Caki2 (cell line): ENCODE data around the gene FGGY. TPM values are rescaled to one million over a fixed set of nuclear protein-coding genes. Genes with fewer than 3 reads are reported as not detected.
"Not testable (repeated sequence)": the region's sequence is repeated elsewhere in the genome, so short reads cannot be mapped to it uniquely, and the experiment has no call there.

ENCODE experiments used
- DNase-seq: peaks from one replicate; pipeline ENCODE4 v3.0.0-alpha.2; 2015; ENCODE audit warnings: low read depth
- in situ Hi-C: cut with HindIII; loops from 2 replicates; pipeline ENCODE4 v1.10.0; 2016; ENCODE audit warnings: low sequenced_read_pairs, low pct_unique_long_range_greater_than_20kb, mixed read lengths
- total RNA-seq: library from RNA; depleted of rRNA; stranded (reverse); fragments of >200 nt; shearing (Covaris generic); gene quantifications from 2 replicates; pipeline ENCODE4 v1.2.3, GENCODE V29; 2014; ENCODE audit warnings: low replicate concordance

Gene FGGY
- total RNA-seq, 1 experiment from 2014 or later, result 26.2 TPM

- DNase-seq, result peak; percentile 73
- in situ Hi-C loops, result no loop called here
Measured at GRCh38 chr1:59730759-59731478, 434.0 kb downstream of the FGGY start.

- no peak for DNase-seq
- in situ Hi-C loops, result no loop called here
Measured at GRCh38 chr1:59731591-59731990, 434.7 kb downstream of the FGGY start.

GRCh38 chr1:59732214-59732955 lies 435.5 kb downstream of the FGGY start:
- in situ Hi-C loops, result no loop called here
- DNase-seq, result no peak

GRCh38 chr1:59733443-59734141 lies 436.7 kb downstream of the FGGY start:
- in situ Hi-C loops, result no loop called here
- DNase-seq, result no peak

DNA sequence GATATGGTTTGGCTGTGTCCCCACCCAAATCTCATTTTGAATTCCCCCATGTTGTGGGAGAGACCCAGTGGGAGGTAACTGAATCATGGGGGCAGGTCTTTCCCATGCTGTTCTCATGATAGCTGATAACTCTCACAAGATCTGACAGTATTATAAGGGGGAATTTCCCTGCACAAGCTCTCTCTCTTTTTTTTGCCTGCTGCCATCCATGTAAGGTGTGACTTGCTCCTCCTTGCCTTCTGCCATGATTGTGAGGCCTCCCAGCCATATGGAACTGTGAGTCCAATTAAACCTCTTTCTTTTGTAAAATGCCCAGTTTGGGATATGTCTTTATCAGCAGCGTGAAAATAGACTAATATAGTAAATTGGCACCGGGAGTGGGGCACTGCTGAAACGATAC lies 439.0 kb downstream of the FGGY start:
- in situ Hi-C loops, DNase-seq: not testable (repeated sequence)

GRCh38 chr1:59736744-59737143 lies 439.9 kb downstream of the FGGY start:
- DNase-seq, result no peak
- in situ Hi-C loops, result no loop called here

DNA sequence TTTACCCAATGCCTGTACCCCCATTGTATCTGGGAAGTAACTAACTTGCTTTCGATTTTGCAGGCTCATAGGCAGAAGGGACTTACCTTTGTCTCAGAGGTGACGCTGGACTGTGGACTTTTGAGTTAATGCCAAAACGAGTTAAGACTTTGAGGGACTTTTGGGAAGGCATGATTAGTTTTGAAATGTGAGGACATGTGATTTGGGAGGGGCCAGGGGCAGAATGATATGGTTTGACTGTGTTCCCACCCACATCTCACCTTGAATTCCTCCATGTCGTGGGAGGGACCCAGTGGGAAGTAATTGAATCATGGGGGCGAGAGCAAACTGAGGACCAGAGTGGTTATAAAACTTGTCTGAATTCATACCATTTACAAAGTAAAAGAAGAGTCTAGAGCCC lies 440.7 kb downstream of the FGGY start:
- DNase-seq, result no peak

GRCh38 chr1:59738152-59738551 lies 441.3 kb downstream of the FGGY start:
- in situ Hi-C loops, result no loop called here
- no peak for DNase-seq

More for the DNA sequence above, 440.7 kb downstream of the FGGY start:
- in situ Hi-C loops, result no loop called here

DNA sequence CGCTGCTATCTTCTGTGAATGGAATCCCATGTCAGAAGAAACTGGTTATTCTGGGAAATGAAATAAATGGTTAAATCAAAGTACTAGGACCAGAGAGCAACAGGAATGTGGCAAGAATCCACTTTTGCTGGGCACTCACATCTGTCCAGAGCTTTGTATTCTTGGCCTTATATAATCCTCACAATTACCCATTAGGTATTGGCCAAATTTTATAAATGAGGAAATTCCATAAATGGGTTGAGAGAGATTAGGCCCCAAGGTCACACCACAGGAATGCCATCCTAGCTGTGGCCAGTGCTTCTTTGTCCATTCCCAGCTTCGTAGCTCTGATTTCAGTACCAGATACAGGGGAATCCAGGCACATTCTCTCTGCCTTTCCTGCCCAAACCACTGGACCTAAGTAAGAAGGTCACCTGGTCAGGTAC lies 441.7 kb downstream of the FGGY start:
- in situ Hi-C loops, result no loop called here
- peak; percentile 15 for DNase-seq

- in situ Hi-C loops, result no loop called here
- no peak for DNase-seq
Measured at GRCh38 chr1:59739111-59739510, 442.2 kb downstream of the FGGY start.

GRCh38 chr1:59742526-59742925 lies 445.6 kb downstream of the FGGY start:
- no peak for DNase-seq
- in situ Hi-C loops, result no loop called here

- in situ Hi-C loops, result no loop called here
- no peak for DNase-seq
Measured at GRCh38 chr1:59743324-59744091, 446.6 kb downstream of the FGGY start.

- in situ Hi-C loops, result no loop called here
- DNase-seq, result no peak
Measured at GRCh38 chr1:59747420-59748024, 450.6 kb downstream of the FGGY start.

DNA sequence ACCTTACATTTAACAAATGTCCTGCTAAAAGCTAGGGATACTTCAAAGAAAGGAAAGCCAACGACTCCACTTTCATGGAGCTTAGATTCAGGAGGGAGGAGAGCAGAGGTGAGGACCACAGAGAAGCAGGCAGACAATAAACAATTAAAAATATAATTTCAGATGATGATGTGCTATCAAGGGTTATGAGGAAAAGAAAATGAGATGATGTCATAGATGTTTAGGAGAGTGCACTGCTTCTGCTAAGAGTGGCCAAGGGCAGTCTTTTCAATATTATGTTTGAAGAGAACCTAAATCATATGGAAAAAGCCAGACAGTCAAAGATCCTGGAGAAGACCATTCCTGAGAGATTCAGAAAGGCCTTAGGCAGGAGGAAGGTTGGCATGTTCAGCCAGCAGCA lies 451.2 kb downstream of the FGGY start:
- no peak for DNase-seq
- in situ Hi-C loops, result no loop called here

DNA sequence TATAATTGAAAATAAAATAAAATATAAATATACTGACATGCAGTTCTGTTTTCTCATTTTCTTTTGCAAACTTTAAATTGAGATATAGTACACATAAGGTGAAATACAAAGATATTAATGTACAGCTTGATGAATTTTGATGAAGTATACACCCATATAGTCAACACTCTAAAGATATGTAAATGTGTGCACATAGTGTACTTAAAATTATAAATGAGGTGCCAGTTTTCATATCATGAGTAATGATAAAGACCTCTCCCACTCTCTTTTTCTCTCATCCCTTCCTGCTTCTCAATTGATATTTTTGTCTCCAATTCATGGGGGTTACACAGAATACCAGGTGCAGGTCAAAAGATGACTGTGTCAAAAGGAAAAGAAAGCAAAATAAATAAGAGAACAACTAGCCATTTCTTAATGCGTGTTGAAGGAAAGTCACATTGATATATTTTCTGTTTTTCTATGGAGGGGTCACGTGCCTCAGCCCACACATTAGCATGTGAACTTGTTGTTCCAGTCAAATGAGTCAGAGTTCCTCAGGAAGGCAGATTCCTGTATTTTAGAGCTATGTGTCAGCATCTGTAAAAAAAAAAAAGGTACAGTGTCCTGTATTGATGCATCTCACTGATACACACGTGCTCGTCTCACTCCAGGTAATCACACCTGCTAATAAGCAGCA lies 453.6 kb downstream of the FGGY start:
- peak; percentile 67 for DNase-seq
- in situ Hi-C loops, result no loop called here

- no peak for DNase-seq
- in situ Hi-C loops, result no loop called here
Measured at GRCh38 chr1:59751004-59751395, 454.1 kb downstream of the FGGY start.

DNA sequence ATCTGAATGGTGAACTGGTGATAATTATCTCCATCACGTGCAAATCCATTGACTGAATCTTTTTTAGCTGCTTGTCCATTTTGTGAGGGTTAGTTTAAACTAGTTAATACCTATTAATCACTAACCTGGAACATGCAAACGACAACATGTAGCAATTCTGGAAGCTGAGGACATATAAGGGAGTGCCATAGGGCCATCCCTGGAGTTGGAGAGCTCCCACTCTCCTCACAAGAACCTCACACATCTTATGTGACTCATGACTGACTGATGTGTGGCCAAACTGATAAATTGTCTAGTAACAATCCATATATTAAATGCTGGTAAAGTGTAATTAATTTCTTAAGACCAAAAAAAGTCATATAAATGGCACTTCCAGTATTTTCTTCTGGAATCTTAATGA lies 454.9 kb downstream of the FGGY start:
- DNase-seq, result no peak
- in situ Hi-C loops, result no loop called here
